HL-60 (cell line): Measurements from ENCODE around the gene MPND.

ENCODE experiments used
- DNase-seq, 2 experiments: peaks; one replicate each; pipeline ENCODE4 v3.0.0-alpha.2; 2010 to 2020; ENCODE audit warnings: low read depth in 1 of 2, low spot score in 1 of 2
- H3K27ac ChIP-seq: fragments of 250-450 bp; sonication (Bioruptor Pico); replicated peaks from 2 replicates; pipeline ENCODE4 v1.5.1; 2020; ENCODE audit warnings: mild to moderate bottlenecking, moderate library complexity
- H3K27me3 ChIP-seq: fragments of 250-450 bp; sonication (Bioruptor Pico); 2 replicates; pipeline ENCODE4 v1.5.1; 2021; ENCODE audit warnings: mild to moderate bottlenecking, moderate library complexity; ENCODE audit not compliant: insufficient read depth, poor library complexity, severe bottlenecking
- H3K4me3 ChIP-seq: replicated peaks from 2 replicates; pipeline ENCODE4 v1.5.1; 2011; ENCODE audit warnings: mild to moderate bottlenecking, control low read depth, low read length; ENCODE audit not compliant: insufficient read depth
- GABPA ChIP-seq: IDR thresholded peaks from 2 replicates; pipeline ENCODE4 v1.6.1; 2012; ENCODE audit warnings: low read depth
- POLR2AphosphoS5 ChIP-seq: IDR thresholded peaks from 2 replicates; pipeline ENCODE4 v1.6.1; 2012; ENCODE audit warnings: low read depth
- SPI1 ChIP-seq: IDR thresholded peaks from 2 replicates; pipeline ENCODE4 v1.6.1; 2012; ENCODE audit warnings: low read depth, mild to moderate bottlenecking, borderline replicate concordance
- TF ChIP-seq, protein P1 (sequence below): IDR thresholded peaks from one replicate; pipeline ENCODE4 v1.5.1; 2011; ENCODE audit warnings: low read length, control low read depth, inconsistent platforms; ENCODE audit not compliant: insufficient read depth
- TF ChIP-seq, protein P2 (sequence below): IDR thresholded peaks from 2 replicates; pipeline ENCODE4 v1.6.1; 2012; ENCODE audit warnings: low read depth; ENCODE audit not compliant: insufficient replicate concordance

MPND gene

DNA sequence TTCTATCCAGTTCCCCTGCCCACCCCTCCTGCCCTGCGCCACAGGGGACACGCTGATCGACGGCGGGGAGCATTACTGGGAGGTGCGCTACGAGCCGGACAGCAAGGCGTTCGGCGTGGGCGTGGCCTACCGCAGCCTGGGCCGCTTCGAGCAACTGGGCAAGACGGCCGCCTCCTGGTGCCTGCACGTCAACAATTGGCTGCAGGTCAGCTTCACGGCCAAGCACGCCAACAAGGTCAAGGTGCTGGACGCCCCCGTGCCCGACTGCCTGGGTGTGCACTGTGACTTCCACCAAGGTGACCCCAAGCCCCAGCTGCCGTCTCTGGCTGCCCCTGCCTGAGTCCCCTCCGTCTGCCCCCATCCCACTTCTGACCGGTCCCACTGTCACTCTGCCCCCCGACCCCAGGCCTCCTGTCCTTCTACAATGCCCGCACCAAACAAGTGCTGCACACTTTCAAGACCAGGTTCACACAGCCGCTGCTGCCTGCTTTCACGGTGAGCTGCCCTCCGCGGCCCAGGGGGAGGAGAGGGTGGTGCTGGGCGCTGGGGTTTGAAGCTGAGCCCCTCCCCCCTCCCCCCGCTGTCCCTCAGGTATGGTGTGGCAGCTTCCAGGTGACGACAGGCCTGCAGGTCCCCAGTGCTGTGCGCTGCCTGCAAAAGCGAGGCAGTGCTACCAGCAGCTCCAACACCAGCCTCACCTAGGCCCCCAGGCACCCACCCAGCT lies 20.3 kb upstream of the MPND start:
- TF ChIP-seq, protein P1, sequence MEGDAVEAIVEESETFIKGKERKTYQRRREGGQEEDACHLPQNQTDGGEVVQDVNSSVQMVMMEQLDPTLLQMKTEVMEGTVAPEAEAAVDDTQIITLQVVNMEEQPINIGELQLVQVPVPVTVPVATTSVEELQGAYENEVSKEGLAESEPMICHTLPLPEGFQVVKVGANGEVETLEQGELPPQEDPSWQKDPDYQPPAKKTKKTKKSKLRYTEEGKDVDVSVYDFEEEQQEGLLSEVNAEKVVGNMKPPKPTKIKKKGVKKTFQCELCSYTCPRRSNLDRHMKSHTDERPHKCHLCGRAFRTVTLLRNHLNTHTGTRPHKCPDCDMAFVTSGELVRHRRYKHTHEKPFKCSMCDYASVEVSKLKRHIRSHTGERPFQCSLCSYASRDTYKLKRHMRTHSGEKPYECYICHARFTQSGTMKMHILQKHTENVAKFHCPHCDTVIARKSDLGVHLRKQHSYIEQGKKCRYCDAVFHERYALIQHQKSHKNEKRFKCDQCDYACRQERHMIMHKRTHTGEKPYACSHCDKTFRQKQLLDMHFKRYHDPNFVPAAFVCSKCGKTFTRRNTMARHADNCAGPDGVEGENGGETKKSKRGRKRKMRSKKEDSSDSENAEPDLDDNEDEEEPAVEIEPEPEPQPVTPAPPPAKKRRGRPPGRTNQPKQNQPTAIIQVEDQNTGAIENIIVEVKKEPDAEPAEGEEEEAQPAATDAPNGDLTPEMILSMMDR: no peak
- DNase-seq: no peak
- no peak overlapping the region for H3K4me3 ChIP-seq

DNA sequence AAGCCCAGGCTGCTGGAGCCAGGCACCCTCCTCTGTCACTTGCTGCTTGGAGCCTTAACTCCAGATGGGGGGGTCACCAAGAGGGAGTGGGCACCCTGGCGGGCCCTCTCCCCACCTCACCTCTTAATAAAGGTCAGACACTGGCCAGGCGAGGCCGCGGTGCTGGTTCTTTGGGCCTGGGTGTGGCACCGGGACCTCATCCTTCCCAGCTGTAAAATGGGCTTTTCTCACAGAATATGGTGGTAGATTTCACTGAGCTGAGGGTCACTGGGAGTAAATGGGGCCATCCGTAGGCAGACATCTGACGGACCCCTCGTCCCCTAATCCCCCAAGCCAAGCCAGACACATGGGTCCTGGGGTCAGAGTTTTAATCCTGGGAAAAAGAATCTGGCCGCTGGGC lies 19.7 kb upstream of the MPND start:
- peaks cover 18% of the 10 kb centered on the region for H3K27me3 ChIP-seq
- no peak for TF ChIP-seq GABPA
- TF ChIP-seq, protein P2, sequence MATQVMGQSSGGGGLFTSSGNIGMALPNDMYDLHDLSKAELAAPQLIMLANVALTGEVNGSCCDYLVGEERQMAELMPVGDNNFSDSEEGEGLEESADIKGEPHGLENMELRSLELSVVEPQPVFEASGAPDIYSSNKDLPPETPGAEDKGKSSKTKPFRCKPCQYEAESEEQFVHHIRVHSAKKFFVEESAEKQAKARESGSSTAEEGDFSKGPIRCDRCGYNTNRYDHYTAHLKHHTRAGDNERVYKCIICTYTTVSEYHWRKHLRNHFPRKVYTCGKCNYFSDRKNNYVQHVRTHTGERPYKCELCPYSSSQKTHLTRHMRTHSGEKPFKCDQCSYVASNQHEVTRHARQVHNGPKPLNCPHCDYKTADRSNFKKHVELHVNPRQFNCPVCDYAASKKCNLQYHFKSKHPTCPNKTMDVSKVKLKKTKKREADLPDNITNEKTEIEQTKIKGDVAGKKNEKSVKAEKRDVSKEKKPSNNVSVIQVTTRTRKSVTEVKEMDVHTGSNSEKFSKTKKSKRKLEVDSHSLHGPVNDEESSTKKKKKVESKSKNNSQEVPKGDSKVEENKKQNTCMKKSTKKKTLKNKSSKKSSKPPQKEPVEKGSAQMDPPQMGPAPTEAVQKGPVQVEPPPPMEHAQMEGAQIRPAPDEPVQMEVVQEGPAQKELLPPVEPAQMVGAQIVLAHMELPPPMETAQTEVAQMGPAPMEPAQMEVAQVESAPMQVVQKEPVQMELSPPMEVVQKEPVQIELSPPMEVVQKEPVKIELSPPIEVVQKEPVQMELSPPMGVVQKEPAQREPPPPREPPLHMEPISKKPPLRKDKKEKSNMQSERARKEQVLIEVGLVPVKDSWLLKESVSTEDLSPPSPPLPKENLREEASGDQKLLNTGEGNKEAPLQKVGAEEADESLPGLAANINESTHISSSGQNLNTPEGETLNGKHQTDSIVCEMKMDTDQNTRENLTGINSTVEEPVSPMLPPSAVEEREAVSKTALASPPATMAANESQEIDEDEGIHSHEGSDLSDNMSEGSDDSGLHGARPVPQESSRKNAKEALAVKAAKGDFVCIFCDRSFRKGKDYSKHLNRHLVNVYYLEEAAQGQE: no peak
- TF ChIP-seq, protein P1: no peak
- no peak for TF ChIP-seq SPI1
- TF ChIP-seq POLR2AphosphoS5: no peak
- H3K4me3 ChIP-seq: no peak overlapping the region
- no peak overlapping the region for H3K27ac ChIP-seq
- no peak for DNase-seq

More for the DNA sequence above, 20.3 kb upstream of the MPND start:
- H3K27me3 ChIP-seq: peaks cover 18% of the 10 kb centered on the region
- no peak overlapping the region for H3K27ac ChIP-seq

DNA sequence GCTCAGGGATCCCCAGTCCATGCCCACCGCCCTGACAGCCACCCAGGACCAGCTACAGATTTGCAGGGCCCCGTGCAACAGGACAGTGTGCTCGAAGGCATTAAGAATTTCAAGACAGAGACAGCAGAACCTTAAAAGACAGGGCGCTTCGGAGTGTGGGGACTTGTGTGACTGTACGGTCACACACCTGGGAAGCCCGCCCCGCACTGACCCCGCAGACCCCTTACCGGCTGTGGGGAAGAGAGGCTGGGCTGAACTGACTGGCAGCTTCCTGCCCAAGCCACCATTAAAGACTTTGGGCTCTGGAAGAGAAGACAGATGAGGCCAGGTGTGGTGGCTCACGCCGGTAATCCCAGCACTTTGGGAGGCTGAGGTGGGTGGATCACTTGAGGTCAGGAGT lies 19.1 kb upstream of the MPND start:
- Histone ChIP-seq H3K27me3 (peaks cover 23% of the 10 kb centered on the region), H3K27ac (no peak overlapping the region), H3K4me3 (no peak overlapping the region)
- TF ChIP-seq POLR2AphosphoS5: no peak
- no peak for TF ChIP-seq GABPA
- TF ChIP-seq SPI1: no peak
- TF ChIP-seq, protein P2: no peak
- TF ChIP-seq, protein P1: no peak
- DNase-seq: no peak
